Panc1 (cell line): ENCODE results near the gene MSTO1.
"Not testable (repeated sequence)": the region's sequence is repeated elsewhere in the genome, so short reads cannot be mapped to it uniquely, and the experiment has no call there.

Source experiments
- POLR2AphosphoS5 ChIP-seq: IDR thresholded peaks from 2 replicates; pipeline ENCODE4 v1.6.1; 2012; ENCODE audit warnings: mild to moderate bottlenecking, low read depth, low read length, moderate library complexity
- TCF7L2 ChIP-seq: IDR thresholded peaks from 2 replicates; pipeline ENCODE4 v1.6.1; 2011; ENCODE audit warnings: mild to moderate bottlenecking, low read depth, low read length, inconsistent platforms
- TF ChIP-seq, protein P1 (sequence below): fragments of 450-650 bp; IDR thresholded peaks from 2 replicates; pipeline ENCODE4 v1.5.1; 2017; ENCODE audit warnings: mild to moderate bottlenecking

DNA sequence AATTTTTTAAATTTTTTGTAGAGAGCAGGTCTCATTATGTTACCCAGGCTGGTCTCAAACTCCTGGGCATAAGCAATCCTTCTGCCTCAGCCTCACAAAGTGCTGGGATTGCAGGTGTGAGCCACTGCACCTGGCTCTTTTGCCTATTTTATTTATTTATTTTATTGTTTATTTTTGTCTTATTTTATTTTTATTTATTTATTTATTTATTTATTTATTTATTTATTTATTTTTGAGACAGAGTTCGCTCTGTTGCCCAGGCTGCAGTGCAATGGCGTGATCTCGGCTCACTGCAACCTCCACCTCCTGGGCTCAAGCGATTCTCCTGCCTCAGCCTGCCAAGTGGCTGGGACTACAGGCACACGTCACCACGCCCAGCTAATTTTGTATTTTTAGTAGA, 34.4 kb upstream of the MSTO1 start:
- TF ChIP-seq, protein P1, sequence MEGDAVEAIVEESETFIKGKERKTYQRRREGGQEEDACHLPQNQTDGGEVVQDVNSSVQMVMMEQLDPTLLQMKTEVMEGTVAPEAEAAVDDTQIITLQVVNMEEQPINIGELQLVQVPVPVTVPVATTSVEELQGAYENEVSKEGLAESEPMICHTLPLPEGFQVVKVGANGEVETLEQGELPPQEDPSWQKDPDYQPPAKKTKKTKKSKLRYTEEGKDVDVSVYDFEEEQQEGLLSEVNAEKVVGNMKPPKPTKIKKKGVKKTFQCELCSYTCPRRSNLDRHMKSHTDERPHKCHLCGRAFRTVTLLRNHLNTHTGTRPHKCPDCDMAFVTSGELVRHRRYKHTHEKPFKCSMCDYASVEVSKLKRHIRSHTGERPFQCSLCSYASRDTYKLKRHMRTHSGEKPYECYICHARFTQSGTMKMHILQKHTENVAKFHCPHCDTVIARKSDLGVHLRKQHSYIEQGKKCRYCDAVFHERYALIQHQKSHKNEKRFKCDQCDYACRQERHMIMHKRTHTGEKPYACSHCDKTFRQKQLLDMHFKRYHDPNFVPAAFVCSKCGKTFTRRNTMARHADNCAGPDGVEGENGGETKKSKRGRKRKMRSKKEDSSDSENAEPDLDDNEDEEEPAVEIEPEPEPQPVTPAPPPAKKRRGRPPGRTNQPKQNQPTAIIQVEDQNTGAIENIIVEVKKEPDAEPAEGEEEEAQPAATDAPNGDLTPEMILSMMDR = not testable (repeated sequence)
- TF ChIP-seq TCF7L2, POLR2AphosphoS5: not testable (repeated sequence)
